ENCODE measurements around the gene DICER1.

Gene DICER1

GRCh38 chr14:95130549-95130948, 26.8 kb downstream of the DICER1 start:
- H3K9me2 ChIP-seq (replicated peaks; ENCODE audit: control insufficient read depth, low read length): no peaks in the 10 kb centered on the region
- H3K4me2 ChIP-seq (ENCODE audit: low read length): no peak overlapping the region
- H3K27me3 ChIP-seq (ENCODE audit: control insufficient read depth, low read length): no peaks in the 10 kb centered on the region
- peaks cover 2% of the 10 kb centered on the region; the same call in 1 of the 2 replicates for H3K4me1 ChIP-seq (ENCODE audit: control insufficient read depth, low read length)
- no peaks in the 10 kb centered on the region for H3F3A ChIP-seq (ENCODE audit: control insufficient read depth, insufficient read depth)
- H3K79me2 ChIP-seq (ENCODE audit: control insufficient read depth, low read length): peaks cover 17% of the 10 kb centered on the region
- H3K27ac ChIP-seq (ENCODE audit: low read depth, low read length): no peak overlapping the region
- H3K9me3 ChIP-seq (ENCODE audit: control insufficient read depth, insufficient read depth, low read length): no peaks in the 10 kb centered on the region
- no peaks in the 10 kb centered on the region; the same call in 1 of the 2 replicates for H4K20me1 ChIP-seq (ENCODE audit: control insufficient read depth, insufficient read depth, low read depth, low read length)
- H3K4me3 ChIP-seq (ENCODE audit: low read length): no peak overlapping the region
- no peak for TF ChIP-seq EZH2phosphoT487 (IDR thresholded peaks at IDR 0.05; ENCODE audit: borderline replicate concordance, low read length)
- no peak for TF ChIP-seq CTCF (IDR thresholded peaks at IDR 0.05; ENCODE audit: low read depth, low read length, poor library complexity, severe bottlenecking)
- peaks cover 72% of the 10 kb centered on the region for H3K36me3 ChIP-seq (ENCODE audit: control insufficient read depth, low read length)

GRCh38 chr14:95128140-95128539, 29.2 kb downstream of the DICER1 start:
- Histone ChIP-seq H3K9me2 (replicated peaks; ENCODE audit: control insufficient read depth, low read length) (no peaks in the 10 kb centered on the region), H3K79me2 (ENCODE audit: control insufficient read depth, low read length) (no peaks in the 10 kb centered on the region), H3K4me1 (ENCODE audit: control insufficient read depth, low read length) (peaks cover 2% of the 10 kb centered on the region; the same call in 1 of the 2 replicates), H3K4me3 (ENCODE audit: low read length) (no peak overlapping the region), H3K27ac (ENCODE audit: low read depth, low read length) (no peak overlapping the region), H3K4me2 (ENCODE audit: low read length) (no peak overlapping the region), H3K9me3 (ENCODE audit: control insufficient read depth, insufficient read depth, low read length) (no peaks in the 10 kb centered on the region), H3K36me3 (ENCODE audit: control insufficient read depth, low read length) (peaks cover 81% of the 10 kb centered on the region), H4K20me1 (ENCODE audit: control insufficient read depth, insufficient read depth, low read depth, low read length) (no peaks in the 10 kb centered on the region; the same call in 1 of the 2 replicates), H3K27me3 (ENCODE audit: control insufficient read depth, low read length) (no peaks in the 10 kb centered on the region), H3F3A (ENCODE audit: control insufficient read depth, insufficient read depth) (no peaks in the 10 kb centered on the region)
- TF ChIP-seq CTCF (IDR thresholded peaks at IDR 0.05; ENCODE audit: low read depth, low read length, poor library complexity, severe bottlenecking) (no peak), EZH2phosphoT487 (IDR thresholded peaks at IDR 0.05; ENCODE audit: borderline replicate concordance, low read length) (no peak)

DNA sequence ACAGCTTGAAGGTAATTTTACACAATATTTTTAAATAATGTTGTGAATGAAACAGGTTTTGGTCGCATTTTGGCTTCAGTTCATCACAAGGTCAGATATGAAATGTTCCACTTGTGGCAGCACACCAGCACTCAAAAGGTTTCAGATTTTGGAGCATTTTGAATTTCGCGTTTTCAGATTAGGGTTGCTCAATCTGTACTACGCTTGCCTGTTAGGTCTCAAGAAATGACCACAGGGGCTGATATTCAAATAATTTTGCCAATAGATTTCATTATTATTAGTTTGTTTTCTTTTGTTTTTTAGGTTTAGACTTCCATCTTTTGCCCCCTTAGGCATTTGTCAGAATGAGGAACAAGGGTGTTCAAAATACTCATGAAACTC, 29.8 kb downstream of the DICER1 start:
- Histone ChIP-seq H3K79me2 (ENCODE audit: control insufficient read depth, low read length) (no peaks in the 10 kb centered on the region), H3K4me2 (ENCODE audit: low read length) (no peak overlapping the region), H3K9me2 (replicated peaks; ENCODE audit: control insufficient read depth, low read length) (no peaks in the 10 kb centered on the region), H4K20me1 (ENCODE audit: control insufficient read depth, insufficient read depth, low read depth, low read length) (no peaks in the 10 kb centered on the region), H3K27ac (ENCODE audit: low read depth, low read length) (no peak overlapping the region), H3F3A (ENCODE audit: control insufficient read depth, insufficient read depth) (no peaks in the 10 kb centered on the region), H3K36me3 (ENCODE audit: control insufficient read depth, low read length) (peaks cover 80% of the 10 kb centered on the region), H3K4me1 (ENCODE audit: control insufficient read depth, low read length) (peaks cover 2% of the 10 kb centered on the region; the same call in 1 of the 2 replicates), H3K4me3 (ENCODE audit: low read length) (no peak overlapping the region), H3K27me3 (ENCODE audit: control insufficient read depth, low read length) (no peaks in the 10 kb centered on the region), H3K9me3 (ENCODE audit: control insufficient read depth, insufficient read depth, low read length) (no peaks in the 10 kb centered on the region)
- TF ChIP-seq EZH2phosphoT487 (IDR thresholded peaks at IDR 0.05; ENCODE audit: borderline replicate concordance, low read length) (no peak), CTCF (IDR thresholded peaks at IDR 0.05; ENCODE audit: low read depth, low read length, poor library complexity, severe bottlenecking) (no peak)

All from DOHH2 (cell line).